Panc1 (cell line): ENCODE data around the gene ADARB2. TPM values are rescaled to one million over a fixed set of nuclear protein-coding genes. Genes with fewer than 3 reads are reported as not detected.

Experiments used
- ATAC-seq: fragments of 200-7000 bp; cut with Tn5 transposase; 2 replicates; pipeline ENCODE4 v1.9.1; 2020; ENCODE audit warnings: mild to moderate bottlenecking, moderate library complexity
- BruUV-seq: library from RNA; stranded (reverse); fragments of 400-500 nt; replicated peaks from 2 replicates; lab custom pipeline; 2021; lab: Mats Ljungman, UMichigan
- CTCF ChIA-PET: fragments of 300-600 bp; sonication (Branson Sonifier 250); formaldehyde crosslinking; loops from one replicate; lab custom pipeline; 2022; ENCODE audit warnings: antibody characterized with exemption; lab: Charles Lee
- POLR2A ChIA-PET: fragments of 300-600 bp; sonication (Branson Sonifier 250); formaldehyde crosslinking; loops from one replicate; lab custom pipeline; 2022; ENCODE audit warnings: antibody characterized with exemption; lab: Charles Lee
- DNase-seq: peaks from one replicate; pipeline ENCODE4 v3.0.0-alpha.2; 2010; ENCODE audit warnings: low read depth, low spot score
- H3K27ac ChIP-seq: 2 replicates; pipeline ENCODE4 v1.5.1; 2011; ENCODE audit warnings: mild to moderate bottlenecking, low read length, inconsistent platforms
- H3K27me3 ChIP-seq: fragments of 200-500 bp; sonication (Bioruptor generic); 2 replicates; pipeline ENCODE4 v1.6.0; 2014; ENCODE audit warnings: low read length, inconsistent platforms; ENCODE audit not compliant: control insufficient read depth, insufficient read depth
- H3K36me3 ChIP-seq: fragments of 200-500 bp; sonication (Bioruptor generic); 2 replicates; pipeline ENCODE4 v1.5.1; 2014; ENCODE audit warnings: inconsistent platforms, mild to moderate bottlenecking, low read length, moderate library complexity; ENCODE audit not compliant: control insufficient read depth, insufficient read depth
- H3K4me1 ChIP-seq: 2 replicates; pipeline ENCODE4 v1.5.1; 2011; ENCODE audit warnings: inconsistent platforms, mild to moderate bottlenecking, low read length, moderate library complexity; ENCODE audit not compliant: control insufficient read depth, insufficient read depth
- H3K4me3 ChIP-seq, 2 experiments: 2 replicates each; pipeline ENCODE4 v1.5.1; 2011 to 2012; ENCODE audit warnings: low read depth in 2 of 2, low read length in 2 of 2, mild to moderate bottlenecking in 2 of 2, inconsistent platforms in 1 of 2, moderate library complexity in 1 of 2
- H3K9me3 ChIP-seq: fragments of 200-500 bp; sonication (Bioruptor generic); 2 replicates; pipeline ENCODE4 v1.5.1; 2014; ENCODE audit warnings: low read depth, mild to moderate bottlenecking, inconsistent platforms, low read length, moderate library complexity; ENCODE audit not compliant: control insufficient read depth, insufficient read depth
- POLR2AphosphoS5 ChIP-seq: IDR thresholded peaks from 2 replicates; pipeline ENCODE4 v1.6.1; 2012; ENCODE audit warnings: mild to moderate bottlenecking, low read depth, low read length, moderate library complexity
- SIN3A ChIP-seq: IDR thresholded peaks from 2 replicates; pipeline ENCODE4 v1.6.1; 2012; ENCODE audit warnings: low read depth, mild to moderate bottlenecking, low read length, moderate library complexity, borderline replicate concordance; ENCODE audit not compliant: insufficient read depth
- TCF7L2 ChIP-seq: IDR thresholded peaks from 2 replicates; pipeline ENCODE4 v1.6.1; 2011; ENCODE audit warnings: mild to moderate bottlenecking, low read depth, low read length, inconsistent platforms
- in situ Hi-C: cut with HindIII; loops from 2 replicates; pipeline ENCODE4 v1.10.0; 2016; ENCODE audit warnings: low sequenced_read_pairs, low pct_unique_long_range_greater_than_20kb
- intact Hi-C: fragments of 100-400 bp; cut with micrococcal nuclease; formaldehyde crosslinking; loops from one replicate; pipeline ENCODE4 v1.10.0; 2022; ENCODE audit not compliant: unreplicated experiment
- total RNA-seq: library from RNA; stranded (reverse); gene quantifications from one replicate; pipeline ENCODE4 v1.2.1, GENCODE V29; 2021; ENCODE audit not compliant: unreplicated experiment
- TF ChIP-seq, protein P1 (sequence below): fragments of 450-650 bp; IDR thresholded peaks from 2 replicates; pipeline ENCODE4 v1.5.1; 2017; ENCODE audit warnings: mild to moderate bottlenecking
- TF ChIP-seq, protein P2 (sequence below), 2 experiments: IDR thresholded peaks; 2 replicates each; pipeline ENCODE4 v1.6.1; 2011 to 2012; ENCODE audit warnings: low read depth in 2 of 2, control low read depth in 1 of 2, low read length in 1 of 2, mild to moderate bottlenecking in 1 of 2, moderate library complexity in 1 of 2; ENCODE audit not compliant: insufficient read depth in 1 of 2

ADARB2 gene
- total RNA-seq, 1 experiment from 2014 or later, result 0.31 TPM

GRCh38 chr10:1657479-1657878 lies 79.8 kb downstream of the ADARB2 start:
- POLR2A ChIA-PET, result no interaction called here
- no peaks in the 10 kb centered on the region for H3K9me3 ChIP-seq
- no peaks in the 10 kb centered on the region for H3K4me1 ChIP-seq
- no peak overlapping the region for H3K4me3 ChIP-seq
- in situ Hi-C loops, result no loop called here
- H3K27ac ChIP-seq, result no peak overlapping the region
- no peaks in the 10 kb centered on the region for H3K27me3 ChIP-seq
- TF ChIP-seq SIN3A (no peak), TCF7L2 (no peak), POLR2AphosphoS5 (no peak)
- TF ChIP-seq, protein P1, sequence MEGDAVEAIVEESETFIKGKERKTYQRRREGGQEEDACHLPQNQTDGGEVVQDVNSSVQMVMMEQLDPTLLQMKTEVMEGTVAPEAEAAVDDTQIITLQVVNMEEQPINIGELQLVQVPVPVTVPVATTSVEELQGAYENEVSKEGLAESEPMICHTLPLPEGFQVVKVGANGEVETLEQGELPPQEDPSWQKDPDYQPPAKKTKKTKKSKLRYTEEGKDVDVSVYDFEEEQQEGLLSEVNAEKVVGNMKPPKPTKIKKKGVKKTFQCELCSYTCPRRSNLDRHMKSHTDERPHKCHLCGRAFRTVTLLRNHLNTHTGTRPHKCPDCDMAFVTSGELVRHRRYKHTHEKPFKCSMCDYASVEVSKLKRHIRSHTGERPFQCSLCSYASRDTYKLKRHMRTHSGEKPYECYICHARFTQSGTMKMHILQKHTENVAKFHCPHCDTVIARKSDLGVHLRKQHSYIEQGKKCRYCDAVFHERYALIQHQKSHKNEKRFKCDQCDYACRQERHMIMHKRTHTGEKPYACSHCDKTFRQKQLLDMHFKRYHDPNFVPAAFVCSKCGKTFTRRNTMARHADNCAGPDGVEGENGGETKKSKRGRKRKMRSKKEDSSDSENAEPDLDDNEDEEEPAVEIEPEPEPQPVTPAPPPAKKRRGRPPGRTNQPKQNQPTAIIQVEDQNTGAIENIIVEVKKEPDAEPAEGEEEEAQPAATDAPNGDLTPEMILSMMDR, result no peak
- TF ChIP-seq, protein P2, sequence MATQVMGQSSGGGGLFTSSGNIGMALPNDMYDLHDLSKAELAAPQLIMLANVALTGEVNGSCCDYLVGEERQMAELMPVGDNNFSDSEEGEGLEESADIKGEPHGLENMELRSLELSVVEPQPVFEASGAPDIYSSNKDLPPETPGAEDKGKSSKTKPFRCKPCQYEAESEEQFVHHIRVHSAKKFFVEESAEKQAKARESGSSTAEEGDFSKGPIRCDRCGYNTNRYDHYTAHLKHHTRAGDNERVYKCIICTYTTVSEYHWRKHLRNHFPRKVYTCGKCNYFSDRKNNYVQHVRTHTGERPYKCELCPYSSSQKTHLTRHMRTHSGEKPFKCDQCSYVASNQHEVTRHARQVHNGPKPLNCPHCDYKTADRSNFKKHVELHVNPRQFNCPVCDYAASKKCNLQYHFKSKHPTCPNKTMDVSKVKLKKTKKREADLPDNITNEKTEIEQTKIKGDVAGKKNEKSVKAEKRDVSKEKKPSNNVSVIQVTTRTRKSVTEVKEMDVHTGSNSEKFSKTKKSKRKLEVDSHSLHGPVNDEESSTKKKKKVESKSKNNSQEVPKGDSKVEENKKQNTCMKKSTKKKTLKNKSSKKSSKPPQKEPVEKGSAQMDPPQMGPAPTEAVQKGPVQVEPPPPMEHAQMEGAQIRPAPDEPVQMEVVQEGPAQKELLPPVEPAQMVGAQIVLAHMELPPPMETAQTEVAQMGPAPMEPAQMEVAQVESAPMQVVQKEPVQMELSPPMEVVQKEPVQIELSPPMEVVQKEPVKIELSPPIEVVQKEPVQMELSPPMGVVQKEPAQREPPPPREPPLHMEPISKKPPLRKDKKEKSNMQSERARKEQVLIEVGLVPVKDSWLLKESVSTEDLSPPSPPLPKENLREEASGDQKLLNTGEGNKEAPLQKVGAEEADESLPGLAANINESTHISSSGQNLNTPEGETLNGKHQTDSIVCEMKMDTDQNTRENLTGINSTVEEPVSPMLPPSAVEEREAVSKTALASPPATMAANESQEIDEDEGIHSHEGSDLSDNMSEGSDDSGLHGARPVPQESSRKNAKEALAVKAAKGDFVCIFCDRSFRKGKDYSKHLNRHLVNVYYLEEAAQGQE (IDR thresholded peaks at IDR 0.05; ENCODE audit: insufficient read depth in 1 of 2, low read depth in 2 of 2, low read length in 1 of 2), result no peak
- DNase-seq (no peak), ATAC-seq (no peak)
- CTCF ChIA-PET, result no interaction called here
- no peaks in the 10 kb centered on the region for H3K36me3 ChIP-seq
- intact Hi-C loops, result no loop called here
- no TSS peak for BruUV-seq

DNA sequence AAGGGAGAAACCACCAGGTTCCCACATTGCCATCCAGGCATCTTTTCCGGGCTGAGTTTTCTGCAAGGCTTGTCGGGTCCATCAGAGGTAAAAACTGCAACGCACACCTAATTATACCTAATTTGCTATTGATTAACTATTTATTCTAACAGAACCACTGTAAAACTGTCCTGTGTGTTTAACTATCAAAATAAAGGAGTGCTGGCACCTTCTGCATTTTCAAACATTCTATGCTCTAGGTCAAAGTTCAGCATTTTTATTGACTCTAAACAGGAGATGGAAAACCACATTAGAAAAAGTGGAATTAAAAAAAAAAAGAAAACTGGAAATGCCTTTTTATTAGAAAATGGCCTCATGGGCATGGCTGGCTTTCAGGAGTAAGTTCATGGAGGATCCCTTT lies 82.0 kb downstream of the ADARB2 start:
- Histone ChIP-seq H3K9me3 (no peaks in the 10 kb centered on the region), H3K4me3 (no peak overlapping the region), H3K36me3 (no peaks in the 10 kb centered on the region), H3K4me1 (no peaks in the 10 kb centered on the region), H3K27ac (no peak overlapping the region), H3K27me3 (no peaks in the 10 kb centered on the region)
- CTCF ChIA-PET, result interaction anchor here (0.7 kb wide), 1 partner anchor 136 kb away, joined by 3 read pairs; no protein-coding TSS in a partner anchor
- intact Hi-C loops (no loop called here), in situ Hi-C loops (no loop called here)
- ATAC-seq (no peak), DNase-seq (no peak)
- TF ChIP-seq, protein P1, result no peak
- TF ChIP-seq, protein P2 (IDR thresholded peaks at IDR 0.05; ENCODE audit: insufficient read depth in 1 of 2, low read depth in 2 of 2, low read length in 1 of 2), result no peak
- TF ChIP-seq SIN3A, result no peak
- POLR2A ChIA-PET, result no interaction called here
- BruUV-seq, result no TSS peak
